Measurements from ENCODE around the gene DLG2.

DLG2 gene

DNA sequence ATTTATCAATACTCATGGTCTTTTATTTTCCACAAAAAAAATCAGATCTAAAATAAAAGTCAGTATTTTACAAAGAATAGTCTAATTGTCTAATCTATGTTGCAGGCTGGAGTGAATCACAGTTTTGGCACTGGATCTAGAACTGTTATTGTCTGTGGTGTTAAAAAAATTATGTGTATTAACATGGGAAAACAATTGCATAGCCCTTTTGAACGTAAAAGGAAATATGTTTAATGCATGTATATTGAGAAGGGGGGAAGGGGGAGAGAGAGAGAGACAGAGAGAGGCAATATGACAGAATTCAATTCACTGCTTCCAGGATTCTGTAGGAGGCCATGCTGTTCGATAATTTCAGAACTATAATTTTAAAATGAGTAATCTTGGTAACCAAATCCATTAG lies 2016.1 kb downstream of the DLG2 start:
- H3K4me3 ChIP-seq (ENCODE audit: low read depth, low read length): no peak overlapping the region
- TF ChIP-seq, protein P1, sequence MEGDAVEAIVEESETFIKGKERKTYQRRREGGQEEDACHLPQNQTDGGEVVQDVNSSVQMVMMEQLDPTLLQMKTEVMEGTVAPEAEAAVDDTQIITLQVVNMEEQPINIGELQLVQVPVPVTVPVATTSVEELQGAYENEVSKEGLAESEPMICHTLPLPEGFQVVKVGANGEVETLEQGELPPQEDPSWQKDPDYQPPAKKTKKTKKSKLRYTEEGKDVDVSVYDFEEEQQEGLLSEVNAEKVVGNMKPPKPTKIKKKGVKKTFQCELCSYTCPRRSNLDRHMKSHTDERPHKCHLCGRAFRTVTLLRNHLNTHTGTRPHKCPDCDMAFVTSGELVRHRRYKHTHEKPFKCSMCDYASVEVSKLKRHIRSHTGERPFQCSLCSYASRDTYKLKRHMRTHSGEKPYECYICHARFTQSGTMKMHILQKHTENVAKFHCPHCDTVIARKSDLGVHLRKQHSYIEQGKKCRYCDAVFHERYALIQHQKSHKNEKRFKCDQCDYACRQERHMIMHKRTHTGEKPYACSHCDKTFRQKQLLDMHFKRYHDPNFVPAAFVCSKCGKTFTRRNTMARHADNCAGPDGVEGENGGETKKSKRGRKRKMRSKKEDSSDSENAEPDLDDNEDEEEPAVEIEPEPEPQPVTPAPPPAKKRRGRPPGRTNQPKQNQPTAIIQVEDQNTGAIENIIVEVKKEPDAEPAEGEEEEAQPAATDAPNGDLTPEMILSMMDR (IDR thresholded peaks at IDR 0.05; ENCODE audit: control insufficient read depth, extremely low read depth, insufficient read depth): no peak
- no peak for DNase-seq (ENCODE audit: low read depth)

DNA sequence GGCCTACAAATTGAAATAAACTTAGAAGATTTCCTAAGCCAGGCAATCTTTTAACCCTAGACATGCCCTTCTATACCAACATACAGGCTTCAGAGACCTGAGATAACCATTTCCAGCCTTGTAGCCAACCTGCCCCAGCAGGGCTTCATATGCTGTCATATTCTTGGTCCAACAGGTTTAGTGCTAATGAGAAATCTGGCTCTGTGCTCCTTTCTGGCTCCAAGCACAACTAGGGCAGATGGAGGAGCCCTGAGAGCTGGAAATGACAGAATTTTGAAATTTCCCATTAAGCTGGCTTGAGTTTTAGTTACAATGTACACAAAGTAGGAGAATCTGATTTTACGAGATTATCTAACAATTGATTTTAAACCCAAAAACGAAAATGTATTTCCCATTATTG lies 2018.0 kb downstream of the DLG2 start:
- H3K4me3 ChIP-seq (ENCODE audit: low read depth, low read length): no peak overlapping the region
- no peak for DNase-seq (ENCODE audit: low read depth)
- TF ChIP-seq, protein P1 (IDR thresholded peaks at IDR 0.05; ENCODE audit: control insufficient read depth, extremely low read depth, insufficient read depth): no peak

DNA sequence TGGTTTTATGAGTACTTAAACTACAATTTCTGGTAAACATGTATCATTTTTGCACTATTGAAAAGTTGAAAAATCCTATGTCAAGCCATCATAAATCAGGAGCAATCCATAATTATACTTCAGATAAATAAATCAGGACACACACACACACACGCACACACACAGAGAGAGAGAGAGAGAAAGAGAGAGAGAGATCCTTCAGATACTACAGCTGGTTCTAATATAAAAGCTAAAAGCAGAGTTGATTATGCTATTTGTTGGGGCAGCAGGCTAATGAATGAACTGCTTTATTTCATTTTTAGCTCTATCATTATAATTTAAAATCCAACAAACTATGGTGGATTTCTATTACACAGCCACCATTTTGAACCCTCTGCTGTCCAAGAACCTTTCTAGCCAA lies 2018.6 kb downstream of the DLG2 start:
- no peak for DNase-seq (ENCODE audit: low read depth)
- TF ChIP-seq, protein P1 (IDR thresholded peaks at IDR 0.05; ENCODE audit: control insufficient read depth, extremely low read depth, insufficient read depth): no peak
- H3K4me3 ChIP-seq (ENCODE audit: low read depth, low read length): no peak overlapping the region

DNA sequence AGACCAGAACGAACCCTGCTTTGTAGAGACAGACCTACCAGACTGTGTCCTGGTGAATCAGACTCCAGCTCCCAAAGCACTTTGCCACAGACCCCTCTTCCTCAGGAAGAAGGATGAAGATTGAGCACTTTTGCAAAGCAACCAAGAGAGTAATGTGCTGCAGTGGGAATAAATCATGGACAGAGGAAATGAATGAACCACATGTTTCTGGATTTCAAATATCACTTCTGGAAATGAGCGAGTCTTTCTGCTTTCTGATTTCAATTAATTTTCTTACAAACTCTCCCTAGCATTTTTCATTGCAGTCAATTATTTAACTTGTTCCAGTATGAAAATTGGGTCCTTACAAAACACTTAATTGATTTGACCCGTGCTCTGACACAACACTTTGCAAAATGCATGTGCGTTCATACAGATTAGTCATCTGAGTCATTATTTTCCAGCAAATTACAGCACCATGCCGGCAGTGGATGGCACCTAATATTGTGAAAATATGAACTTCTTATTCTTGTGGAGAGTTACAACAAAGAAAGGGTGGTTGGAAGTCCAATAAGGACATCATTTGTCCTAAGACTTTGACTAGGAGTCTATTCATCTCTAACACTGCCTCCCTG lies 2025.1 kb downstream of the DLG2 start:
- TF ChIP-seq, protein P1 (IDR thresholded peaks at IDR 0.05; ENCODE audit: control insufficient read depth, extremely low read depth, insufficient read depth): no peak
- DNase-seq (ENCODE audit: low read depth): no peak

DNA sequence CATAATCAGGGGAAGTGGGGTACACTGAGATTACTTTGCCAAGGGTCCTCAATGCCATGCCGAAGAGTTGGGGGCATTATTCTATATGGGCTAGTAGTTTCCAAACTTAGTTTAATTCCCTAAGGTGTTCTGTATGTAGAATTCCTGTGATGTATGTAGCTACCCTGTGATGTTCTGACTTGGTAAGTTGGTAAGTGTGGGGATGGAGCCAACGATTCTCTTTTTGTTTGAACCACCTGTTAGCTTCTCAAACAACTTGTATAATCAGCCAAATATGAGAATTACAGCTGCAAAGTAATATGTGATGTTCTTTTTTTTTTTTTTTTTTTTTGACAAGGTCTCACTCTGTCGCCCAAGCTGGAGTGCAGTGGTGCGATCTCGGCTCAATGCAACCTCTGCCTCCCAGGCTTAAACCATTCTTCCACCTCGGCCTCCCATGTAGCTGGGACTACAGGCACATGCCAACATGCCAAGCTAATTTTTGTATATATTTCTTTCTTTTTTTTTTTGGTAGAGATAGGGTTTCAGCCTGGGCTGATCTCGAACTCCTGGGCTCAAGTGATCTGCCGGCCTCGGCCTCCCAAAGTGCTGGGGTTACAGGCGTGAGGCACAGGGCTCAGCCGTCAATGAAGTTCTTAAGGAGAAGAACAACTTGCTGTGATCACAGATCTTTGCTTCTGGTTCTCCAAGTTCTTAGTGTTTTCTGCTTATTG lies 2025.8 kb downstream of the DLG2 start:
- TF ChIP-seq, protein P1 (IDR thresholded peaks at IDR 0.05; ENCODE audit: control insufficient read depth, extremely low read depth, insufficient read depth): no peak
- H3K4me3 ChIP-seq (ENCODE audit: low read depth, low read length): no peak overlapping the region
- no peak for DNase-seq (ENCODE audit: low read depth)

More for the DNA sequence above, 2025.1 kb downstream of the DLG2 start:
- no peak overlapping the region for H3K4me3 ChIP-seq (ENCODE audit: low read depth, low read length)

DNA sequence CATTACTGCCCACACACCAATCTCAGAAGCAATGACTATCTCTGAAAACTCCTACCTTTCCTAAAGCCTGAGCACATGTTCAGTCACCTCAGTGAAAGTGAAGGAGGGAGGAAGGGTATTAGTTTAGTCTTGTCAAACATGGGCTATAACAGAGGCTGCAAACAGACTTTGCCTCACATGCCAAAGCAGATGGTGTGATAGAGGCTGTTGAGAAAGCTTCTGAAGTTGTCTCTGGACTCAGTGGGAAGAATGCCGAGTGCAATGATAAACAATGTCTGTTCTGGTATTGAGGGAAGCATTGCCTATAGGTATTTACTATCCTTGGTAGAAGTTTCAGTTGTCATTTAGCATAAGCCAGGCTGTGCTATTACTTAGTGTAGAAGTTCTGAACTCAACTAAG lies 2026.5 kb downstream of the DLG2 start:
- no peak for DNase-seq (ENCODE audit: low read depth)
- H3K4me3 ChIP-seq (ENCODE audit: low read depth, low read length): no peak overlapping the region
- TF ChIP-seq, protein P1 (IDR thresholded peaks at IDR 0.05; ENCODE audit: control insufficient read depth, extremely low read depth, insufficient read depth): no peak
